ENCODE measurements around the gene SLC26A1. TPM values are rescaled to one million over a fixed set of nuclear protein-coding genes. Genes with fewer than 3 reads are reported as not detected.

SLC26A1 gene
- total and polyA plus RNA-seq, 2 of the 13 experiments (the other 11 are each of a cell fraction or from before 2014, with no cell fraction given): 5.4 to 22.9 TPM

- no peaks in the 10 kb centered on the region for H3K36me3 ChIP-seq (replicated peaks in 1 of 2; ENCODE audit: control insufficient read depth in 1 of 2, insufficient read depth in 2 of 2, low read length in 2 of 2)
- peak within 1 kb of the TSS; percentile 48 for H3K27ac ChIP-seq (ENCODE audit: extremely low read length, insufficient read depth, low read length)
- peak; percentile 70 for DNase-seq (ENCODE audit: low spot score)
- intact Hi-C loops (cut with micrococcal nuclease; ENCODE audit: unreplicated experiment): no loop called here
- H3K4me3 ChIP-seq (replicated peaks in 1 of 3; ENCODE audit: insufficient read depth in 1 of 3, low read depth in 2 of 3, low read length in 3 of 3): peak within 1 kb of the TSS; percentile 50 to 89 (median 65); a peak in 4 of 6 replicates
- H3K27me3 ChIP-seq (ENCODE audit: control insufficient read depth in 1 of 2, insufficient read depth in 2 of 2, low read length in 2 of 2): peaks cover 5 to 25% of the 10 kb centered on the region in 2 experiments
- peak within 1 kb of the TSS; percentile 91 for H3K4me2 ChIP-seq (ENCODE audit: low read depth, low read length)
- peaks cover 6% of the 10 kb centered on the region for H3K79me2 ChIP-seq (ENCODE audit: insufficient read depth, low read length)
- H3K9ac ChIP-seq (ENCODE audit: insufficient read depth, low read depth, low read length): peak within 1 kb of the TSS; percentile 52
- no peak within 1 kb of the TSS for H2AFZ ChIP-seq (ENCODE audit: low read length)
- no peak for FAIRE-seq
- peak; percentile 19 for ATAC-seq
- in situ Hi-C loops (cut with HindIII; ENCODE audit: extremely low pct_ligation_motif_present, low pct_unique_long_range_greater_than_20kb): no loop called here
- peaks cover 61% of the 10 kb centered on the region for H3K4me1 ChIP-seq (ENCODE audit: insufficient read depth, low read length)
- no TSS peak for BruUV-seq (replicated peaks)
- H3K9me3 ChIP-seq (ENCODE audit: low read length): no peaks in the 10 kb centered on the region
- no CpG with 5 or more reads among the region's 89 CpGs for WGBS (ENCODE audit: low lambda C conversion rate)
- no peaks in the 10 kb centered on the region for H4K20me1 ChIP-seq (ENCODE audit: insufficient read depth, low read length)
- CTCF ChIA-PET (ENCODE audit: low intra/inter-chr PET ratio, low total read pairs): no interaction called here
- POLR2A ChIA-PET: interaction anchor here (0.7 to 1.0 kb wide), 2 partner anchors 19 to 24 kb away, joined by 3 to 4 read pairs; no protein-coding TSS in a partner anchor
- TF ChIP-seq, protein P1, sequence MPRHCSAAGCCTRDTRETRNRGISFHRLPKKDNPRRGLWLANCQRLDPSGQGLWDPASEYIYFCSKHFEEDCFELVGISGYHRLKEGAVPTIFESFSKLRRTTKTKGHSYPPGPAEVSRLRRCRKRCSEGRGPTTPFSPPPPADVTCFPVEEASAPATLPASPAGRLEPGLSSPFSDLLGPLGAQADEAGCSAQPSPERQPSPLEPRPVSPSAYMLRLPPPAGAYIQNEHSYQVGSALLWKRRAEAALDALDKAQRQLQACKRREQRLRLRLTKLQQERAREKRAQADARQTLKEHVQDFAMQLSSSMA (CRISPR knock-in tag; IDR thresholded peaks at IDR 0.05): no peak
- TF ChIP-seq, protein P2, sequence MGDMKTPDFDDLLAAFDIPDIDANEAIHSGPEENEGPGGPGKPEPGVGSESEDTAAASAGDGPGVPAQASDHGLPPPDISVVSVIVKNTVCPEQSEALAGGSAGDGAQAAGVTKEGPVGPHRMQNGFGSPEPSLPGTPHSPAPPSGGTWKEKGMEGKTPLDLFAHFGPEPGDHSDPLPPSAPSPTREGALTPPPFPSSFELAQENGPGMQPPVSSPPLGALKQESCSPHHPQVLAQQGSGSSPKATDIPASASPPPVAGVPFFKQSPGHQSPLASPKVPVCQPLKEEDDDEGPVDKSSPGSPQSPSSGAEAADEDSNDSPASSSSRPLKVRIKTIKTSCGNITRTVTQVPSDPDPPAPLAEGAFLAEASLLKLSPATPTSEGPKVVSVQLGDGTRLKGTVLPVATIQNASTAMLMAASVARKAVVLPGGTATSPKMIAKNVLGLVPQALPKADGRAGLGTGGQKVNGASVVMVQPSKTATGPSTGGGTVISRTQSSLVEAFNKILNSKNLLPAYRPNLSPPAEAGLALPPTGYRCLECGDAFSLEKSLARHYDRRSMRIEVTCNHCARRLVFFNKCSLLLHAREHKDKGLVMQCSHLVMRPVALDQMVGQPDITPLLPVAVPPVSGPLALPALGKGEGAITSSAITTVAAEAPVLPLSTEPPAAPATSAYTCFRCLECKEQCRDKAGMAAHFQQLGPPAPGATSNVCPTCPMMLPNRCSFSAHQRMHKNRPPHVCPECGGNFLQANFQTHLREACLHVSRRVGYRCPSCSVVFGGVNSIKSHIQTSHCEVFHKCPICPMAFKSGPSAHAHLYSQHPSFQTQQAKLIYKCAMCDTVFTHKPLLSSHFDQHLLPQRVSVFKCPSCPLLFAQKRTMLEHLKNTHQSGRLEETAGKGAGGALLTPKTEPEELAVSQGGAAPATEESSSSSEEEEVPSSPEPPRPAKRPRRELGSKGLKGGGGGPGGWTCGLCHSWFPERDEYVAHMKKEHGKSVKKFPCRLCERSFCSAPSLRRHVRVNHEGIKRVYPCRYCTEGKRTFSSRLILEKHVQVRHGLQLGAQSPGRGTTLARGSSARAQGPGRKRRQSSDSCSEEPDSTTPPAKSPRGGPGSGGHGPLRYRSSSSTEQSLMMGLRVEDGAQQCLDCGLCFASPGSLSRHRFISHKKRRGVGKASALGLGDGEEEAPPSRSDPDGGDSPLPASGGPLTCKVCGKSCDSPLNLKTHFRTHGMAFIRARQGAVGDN (CRISPR knock-in tag; IDR thresholded peaks at IDR 0.05): peak; percentile 6; the same call in 1 of the 2 replicates
- TF ChIP-seq GABPB1 (CRISPR knock-in tag; IDR thresholded peaks at IDR 0.05): peak; percentile 62
- TF ChIP-seq TFDP2 (CRISPR knock-in tag; IDR thresholded peaks at IDR 0.05): 0 out of 2 replicates have a peak, but pooled peaks have one; percentile 28
- peak; percentile 61; the same call in 1 of the 2 replicates for TF ChIP-seq ZNF670 (CRISPR knock-in tag; IDR thresholded peaks at IDR 0.05; ENCODE audit: borderline replicate concordance)
- no peak for TF ChIP-seq ZNF30 (CRISPR knock-in tag; IDR thresholded peaks at IDR 0.05)
- no peak for TF ChIP-seq ZNF556 (CRISPR knock-in tag; IDR thresholded peaks at IDR 0.05; ENCODE audit: borderline replicate concordance)
- TF ChIP-seq SP4 (CRISPR knock-in tag; IDR thresholded peaks at IDR 0.05): 0 out of 2 replicates have a peak, but pooled peaks have one; percentile 30
- TF ChIP-seq ZNF563 (CRISPR knock-in tag; IDR thresholded peaks at IDR 0.05): no peak
- TF ChIP-seq ZSCAN21 (CRISPR knock-in tag; IDR thresholded peaks at IDR 0.05; ENCODE audit: borderline replicate concordance): 0 out of 2 replicates have a peak, but pooled peaks have one; percentile 24
- no peak for TF ChIP-seq GABPA (IDR thresholded peaks at IDR 0.05; ENCODE audit: low read depth, low read length)
- 0 out of 2 replicates have a peak, but pooled peaks have one; percentile 19 for TF ChIP-seq GABPA (CRISPR knock-in tag; IDR thresholded peaks at IDR 0.05; ENCODE audit: low read depth)
- TF ChIP-seq SAP130 (CRISPR knock-in tag; IDR thresholded peaks at IDR 0.05; ENCODE audit: low read depth): peak; percentile 12; the same call in 1 of the 2 replicates
- TF ChIP-seq SP5 (CRISPR knock-in tag; IDR thresholded peaks at IDR 0.05; ENCODE audit: borderline replicate concordance, low read depth): 0 out of 2 replicates have a peak, but pooled peaks have one; percentile 18
- peak; percentile 54; the same call in 1 of the 2 replicates for TF ChIP-seq MAZ (IDR thresholded peaks at IDR 0.05; ENCODE audit: borderline replicate concordance, low read depth, low read length)
- TF ChIP-seq MAZ (CRISPR knock-in tag; IDR thresholded peaks at IDR 0.05; ENCODE audit: low read depth): no peak
- TF ChIP-seq POLR2A (IDR thresholded peaks at IDR 0.05; ENCODE audit: insufficient read depth in 1 of 2, low read depth in 2 of 2, low read length in 2 of 2): 0 out of 4 replicates have a peak, but pooled peaks of 1 of the 2 experiments have one; percentile 46
- no peak for TF ChIP-seq ZNF431 (CRISPR knock-in tag; IDR thresholded peaks at IDR 0.05; ENCODE audit: borderline replicate concordance, low read depth)
- no peak for TF ChIP-seq REXO4 (CRISPR knock-in tag; IDR thresholded peaks at IDR 0.05; ENCODE audit: borderline replicate concordance)
Observed at GRCh38 chr4:1011022-1011665, 17.9 kb upstream of the SLC26A1 start, which contains the start of gene FGFRL1. Gene FGFRL1, plus strand, starts transcription at chr4:1011626. Its CDS starts 860 bp downstream, at chr4:1012486.

Data from HepG2 (cell line).